DMS79 treated with DMSO at 0.1 percent for 48 hours (cell line): Measurements from ENCODE around the gene CCDC13.
"Not testable (repeated sequence)": the region's sequence is repeated elsewhere in the genome, so short reads cannot be mapped to it uniquely, and the experiment has no call there.

Experiments used
- DNase-seq: peaks from one replicate; lab custom pipeline; 2025; lab: John Stamatoyannopoulos, UW

The CCDC13 gene

GRCh38 chr3:42772670-42773408 lies at the start of gene CCDC13:
TSS of gene CCDC13 (minus strand) at chr3:42773253. CDS start at chr3:42758345, 14,908 bp downstream.
- peak; percentile 60 for DNase-seq

- DNase-seq = no peak
Observed at GRCh38 chr3:42822828-42823227, 49.8 kb upstream of the CCDC13 start.

GRCh38 chr3:42820746-42821051 lies 47.6 kb upstream of the CCDC13 start:
- no peak for DNase-seq

GRCh38 chr3:42819351-42819965 lies 46.4 kb upstream of the CCDC13 start:
- DNase-seq = no peak

- DNase-seq = no peak
Observed at GRCh38 chr3:42815826-42816225, 42.8 kb upstream of the CCDC13 start.

- DNase-seq = peak; percentile 33
Observed at GRCh38 chr3:42814914-42815507, 42.0 kb upstream of the CCDC13 start.

GRCh38 chr3:42814246-42814645 lies 41.2 kb upstream of the CCDC13 start:
- no peak for DNase-seq

GRCh38 chr3:42811118-42811883 lies 38.2 kb upstream of the CCDC13 start:
- DNase-seq = not testable (repeated sequence)

GRCh38 chr3:42810706-42811105 lies 37.7 kb upstream of the CCDC13 start:
- not testable (repeated sequence) for DNase-seq

GRCh38 chr3:42809202-42809601 lies 36.1 kb upstream of the CCDC13 start, which contains the start of gene ACKR2:
TSS of gene ACKR2 (plus strand) at chr3:42809445. CDS start at chr3:42864503, 55,058 bp downstream.
- DNase-seq = no peak

- no peak for DNase-seq
Observed at GRCh38 chr3:42807929-42808328, 34.9 kb upstream of the CCDC13 start.

- DNase-seq = no peak
Observed at GRCh38 chr3:42805141-42805821, 32.2 kb upstream of the CCDC13 start.

- DNase-seq = peak; percentile 36
Observed at GRCh38 chr3:42804831-42805132, 31.7 kb upstream of the CCDC13 start.

- DNase-seq = peak; percentile 85
Observed at GRCh38 chr3:42804106-42804830, 31.2 kb upstream of the CCDC13 start, which contains the start of gene HIGD1A. TSS of gene HIGD1A (minus strand) at chr3:42804490. CDS start at chr3:42794253, 10,237 bp downstream.

GRCh38 chr3:42803414-42804105 lies 30.5 kb upstream of the CCDC13 start:
- no peak for DNase-seq

GRCh38 chr3:42802876-42803413 lies 29.9 kb upstream of the CCDC13 start:
- peak; percentile 43 for DNase-seq

GRCh38 chr3:42801784-42802183 lies 28.7 kb upstream of the CCDC13 start:
- no peak for DNase-seq

- no peak for DNase-seq
Observed at GRCh38 chr3:42801048-42801620, 28.1 kb upstream of the CCDC13 start.

- no peak for DNase-seq
Observed at GRCh38 chr3:42800251-42800650, 27.2 kb upstream of the CCDC13 start.

- no peak for DNase-seq
Observed at GRCh38 chr3:42799376-42799775, 26.3 kb upstream of the CCDC13 start.
